Peyer's patch (tissue), 4 donors: ENCODE results near the gene ANXA6.

Experiments
- CTCF ChIP-seq, 6 experiments: fragments of 450-650 bp in 4 of 6; fragments of 200-600 bp in 2 of 6; sonication (generic) in 1 of 6; IDR thresholded peaks; one replicate each; pipeline ENCODE4 v1.5.1; 2017 to 2019; ENCODE audit warnings: antibody characterized with exemption in 6 of 6, mild to moderate bottlenecking in 3 of 6, moderate library complexity in 1 of 6
- POLR2A ChIP-seq, 2 donors: fragments of 450-650 bp; IDR thresholded peaks; one replicate each; pipeline ENCODE4 v1.5.1; 2017; ENCODE audit warnings: antibody characterized with exemption in 2 of 2, mild to moderate bottlenecking in 2 of 2, moderate library complexity in 2 of 2

GRCh38 chr5:151062405-151063141 is 95.0 kb downstream of the ANXA6 start:
- TF ChIP-seq CTCF (IDR thresholded peaks at IDR 0.05) (peak in 3 of 6 experiments; percentile 31 to 62 (median 44)), POLR2A (IDR thresholded peaks at IDR 0.05) (peak; percentile 9 to 44)
